Measurements from ENCODE around the gene ADCY4. TPM values are rescaled to one million over a fixed set of nuclear protein-coding genes. Genes with fewer than 3 reads are reported as not detected.

Gene ADCY4
- total and polyA plus RNA-seq, 2 donors (not counting 3 experiments of a cell fraction or from before 2014, with no cell fraction given), result 81.6 to 84.0 TPM

DNA sequence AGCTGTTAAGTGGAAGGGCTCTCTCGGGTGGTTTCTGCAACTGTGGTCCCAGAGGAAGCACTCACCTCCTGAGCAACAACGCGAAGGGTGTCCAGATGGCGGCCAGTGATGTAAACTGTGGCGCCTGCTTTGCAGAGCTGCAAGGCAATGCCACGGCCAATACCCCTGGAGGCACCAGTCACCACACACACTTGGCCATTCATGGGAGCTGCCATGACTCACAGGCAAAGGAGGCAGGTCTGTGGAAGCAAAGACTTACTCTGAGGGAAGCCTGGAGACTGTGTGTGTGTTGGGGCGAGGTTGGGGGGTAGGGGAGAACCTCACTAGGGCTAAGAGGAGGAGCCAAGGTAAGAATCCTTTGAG is 36.0 kb downstream of the ADCY4 start:
- H3K9me3 ChIP-seq (replicated peaks; ENCODE audit: control insufficient read depth, insufficient read depth, low read length), result no peaks in the 10 kb centered on the region
- peak overlapping the region; percentile 79 to 85 (median 82) for H3K4me3 ChIP-seq (replicated peaks in 1 of 3; ENCODE audit: insufficient read depth in 1 of 3, low read depth in 1 of 3, low read length in 3 of 3)
- H3K9ac ChIP-seq (replicated peaks; ENCODE audit: extremely low read depth, insufficient read depth, low read length), result peak overlapping the region; percentile 84
- no peak for TF ChIP-seq POLR2AphosphoS5 (IDR thresholded peaks at IDR 0.05; ENCODE audit: insufficient read depth, low read depth, low read length)
- no peak for TF ChIP-seq FOS (IDR thresholded peaks at IDR 0.05; ENCODE audit: borderline replicate concordance, insufficient read depth, low read length)
- TF ChIP-seq EZH2 (IDR thresholded peaks at IDR 0.05; ENCODE audit: borderline replicate concordance, low read depth, low read length, severe bottlenecking), result no peak
- TF ChIP-seq GATA2 (IDR thresholded peaks at IDR 0.05; ENCODE audit: insufficient read depth, insufficient read length, low read depth, low read length), result no peak
- no peak for TF ChIP-seq JUN (IDR thresholded peaks at IDR 0.05; ENCODE audit: borderline replicate concordance, insufficient read depth, insufficient read length, low read depth)
- TF ChIP-seq CTCF (IDR thresholded peaks at IDR 0.05; ENCODE audit: extremely low read depth in 1 of 2, insufficient read depth in 1 of 2, low read depth in 1 of 2, low read length in 2 of 2), result no peak
- TF ChIP-seq, protein P1, sequence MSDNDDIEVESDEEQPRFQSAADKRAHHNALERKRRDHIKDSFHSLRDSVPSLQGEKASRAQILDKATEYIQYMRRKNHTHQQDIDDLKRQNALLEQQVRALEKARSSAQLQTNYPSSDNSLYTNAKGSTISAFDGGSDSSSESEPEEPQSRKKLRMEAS (IDR thresholded peaks at IDR 0.05; ENCODE audit: insufficient read depth, insufficient read length), result no peak
- no peak for TF ChIP-seq POLR2A (IDR thresholded peaks at IDR 0.05; ENCODE audit: low read depth, low read length)
- no peak for TF ChIP-seq MYC (IDR thresholded peaks at IDR 0.05; ENCODE audit: low read depth, low read length)
- peaks cover 22% of the 10 kb centered on the region for H3K4me1 ChIP-seq (ENCODE audit: control insufficient read depth, extremely low read depth, insufficient read depth, low read length)
- H3K27me3 ChIP-seq (ENCODE audit: control insufficient read depth in 2 of 2, insufficient read depth in 2 of 2, low read length in 2 of 2), result no peaks in the 10 kb centered on the region
- intact Hi-C loops (cut with micrococcal nuclease) (loop anchor here (1.0 to 5.0 kb wide), 3 partner anchors 28 to 185 kb away; partner anchors contain the start of genes DCAF11, NRL, PSME2 and RABGGTA), dilution Hi-C loops (cut with MboI; ENCODE audit: extremely low pct_ligation_motif_present, low sequenced_read_pairs) (no loop called here)
- POLR2A ChIA-PET, result interaction anchor here (1.1 kb wide), 1 partner anchor 56 kb away, joined by 7 read pairs; the partner anchor contains the start of gene TINF2
- DNase-seq (ENCODE audit: low read depth, low spot score) (peak; percentile 14), FAIRE-seq (peak; percentile 73)
- H2AFZ ChIP-seq (ENCODE audit: low read depth, low read length), result peak overlapping the region; percentile 98
- peak overlapping the region; percentile 83 for H3K4me2 ChIP-seq (ENCODE audit: insufficient read depth, low read length)
- CTCF ChIA-PET, result interaction anchor here (1.0 to 5.5 kb wide), 10 partner anchors 10 to 241 kb away, joined by 3 to 199 read pairs (median 16); partner anchors contain the start of genes CIDEB, LTB4R, LTB4R2 and MDP1
- peak overlapping the region; percentile 74 for H3K27ac ChIP-seq (ENCODE audit: insufficient read depth, low read depth, low read length)
- no TSS peak for BruUV-seq (replicated peaks)
- no peaks in the 10 kb centered on the region for H3K9me1 ChIP-seq (replicated peaks; ENCODE audit: control insufficient read depth, extremely low read depth, insufficient read depth, low read length)
- peaks cover 5 to 18% of the 10 kb centered on the region in 2 experiments for H3K36me3 ChIP-seq (ENCODE audit: control insufficient read depth in 2 of 2, extremely low read depth in 1 of 2, insufficient read depth in 2 of 2, low read length in 2 of 2)
- peaks cover 11% of the 10 kb centered on the region for H3K79me2 ChIP-seq (ENCODE audit: control insufficient read depth, insufficient read depth, low read length)
- H4K20me1 ChIP-seq (replicated peaks; ENCODE audit: control insufficient read depth, extremely low read depth, insufficient read depth, low read length), result no peaks in the 10 kb centered on the region
